Measurements from ENCODE around the gene TMEM190. TPM values are rescaled to one million over a fixed set of nuclear protein-coding genes. Genes with fewer than 3 reads are reported as not detected.

TMEM190 gene
- total and polyA plus RNA-seq, 10 of the 15 experiments (the other 5 are each of a cell fraction or from before 2014, with no cell fraction given): not detected

DNA sequence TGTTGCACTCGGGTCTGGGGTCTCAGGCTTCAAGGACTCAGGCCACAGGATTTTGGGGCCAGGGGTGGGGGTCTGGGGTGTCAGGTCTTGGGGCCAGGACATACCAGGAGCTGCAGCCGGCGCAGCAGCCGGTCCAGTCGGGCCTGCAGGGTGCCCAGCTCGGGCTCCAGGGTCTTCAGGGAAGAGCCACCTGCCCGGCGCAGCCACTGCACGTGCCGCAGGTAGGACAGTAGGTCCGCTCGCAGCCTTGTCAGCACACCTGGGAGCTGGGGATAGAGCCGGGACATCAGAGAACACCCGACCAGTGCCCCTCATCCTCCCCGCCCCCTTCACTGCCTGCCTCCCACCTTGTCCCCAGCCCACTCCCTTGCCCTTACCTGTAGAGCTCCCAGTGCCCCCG lies 8.5 kb upstream of the TMEM190 start:
- no peak overlapping the region for H3K27ac ChIP-seq (ENCODE audit: control insufficient read depth, insufficient read depth)
- ATAC-seq (no peak), DNase-seq (ENCODE audit: low read depth, low spot score) (no peak), FAIRE-seq (no peak)
- TF ChIP-seq, protein P1, sequence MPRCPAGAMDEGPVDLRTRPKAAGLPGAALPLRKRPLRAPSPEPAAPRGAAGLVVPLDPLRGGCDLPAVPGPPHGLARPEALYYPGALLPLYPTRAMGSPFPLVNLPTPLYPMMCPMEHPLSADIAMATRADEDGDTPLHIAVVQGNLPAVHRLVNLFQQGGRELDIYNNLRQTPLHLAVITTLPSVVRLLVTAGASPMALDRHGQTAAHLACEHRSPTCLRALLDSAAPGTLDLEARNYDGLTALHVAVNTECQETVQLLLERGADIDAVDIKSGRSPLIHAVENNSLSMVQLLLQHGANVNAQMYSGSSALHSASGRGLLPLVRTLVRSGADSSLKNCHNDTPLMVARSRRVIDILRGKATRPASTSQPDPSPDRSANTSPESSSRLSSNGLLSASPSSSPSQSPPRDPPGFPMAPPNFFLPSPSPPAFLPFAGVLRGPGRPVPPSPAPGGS (IDR thresholded peaks at IDR 0.05; ENCODE audit: borderline replicate concordance, insufficient read depth, low read depth, low read length, poor library complexity, severe bottlenecking): no peak
- TF ChIP-seq KDM1A (IDR thresholded peaks at IDR 0.05; ENCODE audit: borderline replicate concordance) (no peak), NBN (IDR thresholded peaks at IDR 0.05) (no peak), EGR1 (IDR thresholded peaks at IDR 0.05; ENCODE audit: borderline replicate concordance in 1 of 2, low read depth in 2 of 2, low read length in 2 of 2) (no peak), ATF7 (IDR thresholded peaks at IDR 0.05; ENCODE audit: low read depth) (no peak), ZNF24 (IDR thresholded peaks at IDR 0.05) (no peak), DPF2 (IDR thresholded peaks at IDR 0.05) (no peak), CREM (IDR thresholded peaks at IDR 0.05; ENCODE audit: low read depth) (no peak), SUPT20H (IDR thresholded peaks at IDR 0.05; ENCODE audit: borderline replicate concordance, control insufficient read depth, low read depth, low read length) (no peak)
- TF ChIP-seq, protein P2, sequence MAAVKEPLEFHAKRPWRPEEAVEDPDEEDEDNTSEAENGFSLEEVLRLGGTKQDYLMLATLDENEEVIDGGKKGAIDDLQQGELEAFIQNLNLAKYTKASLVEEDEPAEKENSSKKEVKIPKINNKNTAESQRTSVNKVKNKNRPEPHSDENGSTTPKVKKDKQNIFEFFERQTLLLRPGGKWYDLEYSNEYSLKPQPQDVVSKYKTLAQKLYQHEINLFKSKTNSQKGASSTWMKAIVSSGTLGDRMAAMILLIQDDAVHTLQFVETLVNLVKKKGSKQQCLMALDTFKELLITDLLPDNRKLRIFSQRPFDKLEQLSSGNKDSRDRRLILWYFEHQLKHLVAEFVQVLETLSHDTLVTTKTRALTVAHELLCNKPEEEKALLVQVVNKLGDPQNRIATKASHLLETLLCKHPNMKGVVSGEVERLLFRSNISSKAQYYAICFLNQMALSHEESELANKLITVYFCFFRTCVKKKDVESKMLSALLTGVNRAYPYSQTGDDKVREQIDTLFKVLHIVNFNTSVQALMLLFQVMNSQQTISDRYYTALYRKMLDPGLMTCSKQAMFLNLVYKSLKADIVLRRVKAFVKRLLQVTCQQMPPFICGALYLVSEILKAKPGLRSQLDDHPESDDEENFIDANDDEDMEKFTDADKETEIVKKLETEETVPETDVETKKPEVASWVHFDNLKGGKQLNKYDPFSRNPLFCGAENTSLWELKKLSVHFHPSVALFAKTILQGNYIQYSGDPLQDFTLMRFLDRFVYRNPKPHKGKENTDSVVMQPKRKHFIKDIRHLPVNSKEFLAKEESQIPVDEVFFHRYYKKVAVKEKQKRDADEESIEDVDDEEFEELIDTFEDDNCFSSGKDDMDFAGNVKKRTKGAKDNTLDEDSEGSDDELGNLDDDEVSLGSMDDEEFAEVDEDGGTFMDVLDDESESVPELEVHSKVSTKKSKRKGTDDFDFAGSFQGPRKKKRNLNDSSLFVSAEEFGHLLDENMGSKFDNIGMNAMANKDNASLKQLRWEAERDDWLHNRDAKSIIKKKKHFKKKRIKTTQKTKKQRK (IDR thresholded peaks at IDR 0.05; ENCODE audit: low read depth, low read length): no peak
- intact Hi-C loops (cut with micrococcal nuclease; ENCODE audit: unreplicated experiment) (no loop called here), in situ Hi-C loops (cut with MboI) (no loop called here)
- H3K27me3 ChIP-seq (replicated peaks in 1 of 2; ENCODE audit: control insufficient read depth in 2 of 2, insufficient read depth in 2 of 2, low read length in 1 of 2): peaks cover 3 to 10% of the 10 kb centered on the region in 2 experiments
- SMC1A ChIA-PET (ENCODE audit: uncharacterized antibody, unreplicated experiment): no interaction called here
- H3K4me1 ChIP-seq (ENCODE audit: control insufficient read depth, insufficient read depth, low read length): no peaks in the 10 kb centered on the region
- no peaks in the 10 kb centered on the region for H3K9me3 ChIP-seq (replicated peaks; ENCODE audit: control insufficient read depth, insufficient read depth, low read length)
- no peak overlapping the region for H3K4me2 ChIP-seq (ENCODE audit: control insufficient read depth, insufficient read depth)
- 52% methylated on average over 15 of the region's 16 CpGs for WGBS (ENCODE audit: insufficient coverage, insufficient replicate concordance, low lambda C conversion rate, missing lambda C conversion rate)
- H3K9ac ChIP-seq (ENCODE audit: control insufficient read depth, insufficient read depth, low read length): no peak overlapping the region
- no peaks in the 10 kb centered on the region for H3K79me2 ChIP-seq (ENCODE audit: control insufficient read depth, insufficient read depth, low read length)
- no peak overlapping the region for H3K4me3 ChIP-seq
- no TSS peak for BruUV-seq (replicated peaks)
- no peak overlapping the region for H2AFZ ChIP-seq (ENCODE audit: control insufficient read depth, low read depth, low read length)
- H3K36me3 ChIP-seq (ENCODE audit: control insufficient read depth in 2 of 2, insufficient read depth in 2 of 2, low read length in 1 of 2): no peaks in the 10 kb centered on the region
- POLR2A ChIA-PET: no interaction called here
- RAD21 ChIA-PET (ENCODE audit: unreplicated experiment): no interaction called here
- H4K20me1 ChIP-seq (ENCODE audit: control insufficient read depth, insufficient read depth): no peaks in the 10 kb centered on the region
- CTCF ChIA-PET: no interaction called here

Data from GM12878 (cell line).